Measurements from ENCODE around the gene CHRNA5.

The CHRNA5 gene

GRCh38 chr15:78640527-78641101 is 75.3 kb downstream of the CHRNA5 start:
- no peak for DNase-seq

GRCh38 chr15:78641102-78641748 is 75.9 kb downstream of the CHRNA5 start, which contains the start of gene CHRNB4:
Gene CHRNB4 (minus strand): TSS chr15:78641210. CDS start chr15:78641133, 77 bp downstream.
- DNase-seq = no peak

- DNase-seq = no peak
Observed at GRCh38 chr15:78641749-78642275, 76.5 kb downstream of the CHRNA5 start.

- no peak for DNase-seq
Observed at GRCh38 chr15:78642331-78642730, 77.0 kb downstream of the CHRNA5 start.

Data from NCI-H2029 (cell line).